Hematopoietic multipotent progenitor cell treated with erythropoietin and hydrocortisone succinate and interleukin-3 and kit ligand, for 8 days (in vitro differentiated cells): Measurements from ENCODE around the gene FAF1.

ENCODE experiments used
- DNase-seq: peaks from one replicate; pipeline ENCODE4 v3.0.0-alpha.2; 2015

The FAF1 gene

GRCh38 chr1:50693829-50694228 is 266.2 kb downstream of the FAF1 start:
- no peak for DNase-seq

GRCh38 chr1:50684185-50684584 is 275.9 kb downstream of the FAF1 start:
- no peak for DNase-seq

GRCh38 chr1:50681931-50682330 is 278.1 kb downstream of the FAF1 start:
- no peak for DNase-seq

- DNase-seq: no peak
These were observed 292.2 kb downstream of the FAF1 start for GRCh38 chr1:50667710-50668356.

- peak; percentile 38 for DNase-seq
These were observed 292.8 kb downstream of the FAF1 start for GRCh38 chr1:50667272-50667671.

GRCh38 chr1:50666849-50667248 is 293.2 kb downstream of the FAF1 start:
- DNase-seq: no peak

GRCh38 chr1:50665413-50665812 is 294.7 kb downstream of the FAF1 start:
- DNase-seq: no peak

GRCh38 chr1:50661626-50662025 is 298.4 kb downstream of the FAF1 start:
- DNase-seq: no peak

- DNase-seq: no peak
These were observed 300.9 kb downstream of the FAF1 start for GRCh38 chr1:50659107-50659662.

- no peak for DNase-seq
These were observed 301.5 kb downstream of the FAF1 start for GRCh38 chr1:50658459-50659076.

- DNase-seq: no peak
These were observed 303.1 kb downstream of the FAF1 start for GRCh38 chr1:50656931-50657330.

GRCh38 chr1:50651476-50652263 is 308.4 kb downstream of the FAF1 start:
- DNase-seq: no peak

GRCh38 chr1:50646526-50646925 is 313.5 kb downstream of the FAF1 start:
- no peak for DNase-seq

GRCh38 chr1:50645139-50645538 is 314.9 kb downstream of the FAF1 start:
- no peak for DNase-seq

- no peak for DNase-seq
These were observed 315.5 kb downstream of the FAF1 start for GRCh38 chr1:50644447-50645105.

GRCh38 chr1:50637460-50637859 is 322.6 kb downstream of the FAF1 start:
- no peak for DNase-seq

GRCh38 chr1:50634251-50634650 is 325.8 kb downstream of the FAF1 start:
- no peak for DNase-seq

- no peak for DNase-seq
These were observed 326.6 kb downstream of the FAF1 start for GRCh38 chr1:50633465-50633864.

- no peak for DNase-seq
These were observed 328.9 kb downstream of the FAF1 start for GRCh38 chr1:50631161-50631560.

- DNase-seq: no peak
These were observed 337.8 kb downstream of the FAF1 start for GRCh38 chr1:50622259-50622658.

GRCh38 chr1:50620680-50621329 is 339.3 kb downstream of the FAF1 start:
- DNase-seq: peak; percentile 94

GRCh38 chr1:50615036-50615750 is 344.9 kb downstream of the FAF1 start:
- DNase-seq: no peak
